ENCODE data around the gene RAB29. TPM values are rescaled to one million over a fixed set of nuclear protein-coding genes. Genes with fewer than 3 reads are reported as not detected.

Gene RAB29
- total RNA-seq, 1 donor = 43.2 TPM

DNA sequence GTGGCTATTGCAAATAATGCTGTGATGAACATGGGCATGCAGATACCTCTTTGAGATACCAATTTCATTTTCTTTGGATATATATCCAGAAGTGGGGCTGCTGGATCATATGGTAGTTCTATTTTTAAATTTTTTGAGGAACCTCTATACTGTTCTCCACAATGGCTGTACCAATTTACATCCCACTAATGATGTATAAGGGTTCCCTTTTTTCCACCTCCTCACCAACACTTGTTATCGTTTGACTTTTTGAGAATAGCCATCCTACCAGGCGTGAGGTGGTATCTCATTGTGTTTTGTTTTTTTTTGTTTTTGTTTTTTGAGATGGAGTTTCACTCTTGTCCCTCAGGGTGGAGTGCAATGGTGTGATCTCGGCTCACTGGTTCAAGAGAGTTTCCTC lies 18.7 kb downstream of the RAB29 start:
- H3K4me3 ChIP-seq (ENCODE audit: low read depth, low read length) = no peak overlapping the region
- no peak for DNase-seq (ENCODE audit: low read depth)
- TF ChIP-seq, protein P1, sequence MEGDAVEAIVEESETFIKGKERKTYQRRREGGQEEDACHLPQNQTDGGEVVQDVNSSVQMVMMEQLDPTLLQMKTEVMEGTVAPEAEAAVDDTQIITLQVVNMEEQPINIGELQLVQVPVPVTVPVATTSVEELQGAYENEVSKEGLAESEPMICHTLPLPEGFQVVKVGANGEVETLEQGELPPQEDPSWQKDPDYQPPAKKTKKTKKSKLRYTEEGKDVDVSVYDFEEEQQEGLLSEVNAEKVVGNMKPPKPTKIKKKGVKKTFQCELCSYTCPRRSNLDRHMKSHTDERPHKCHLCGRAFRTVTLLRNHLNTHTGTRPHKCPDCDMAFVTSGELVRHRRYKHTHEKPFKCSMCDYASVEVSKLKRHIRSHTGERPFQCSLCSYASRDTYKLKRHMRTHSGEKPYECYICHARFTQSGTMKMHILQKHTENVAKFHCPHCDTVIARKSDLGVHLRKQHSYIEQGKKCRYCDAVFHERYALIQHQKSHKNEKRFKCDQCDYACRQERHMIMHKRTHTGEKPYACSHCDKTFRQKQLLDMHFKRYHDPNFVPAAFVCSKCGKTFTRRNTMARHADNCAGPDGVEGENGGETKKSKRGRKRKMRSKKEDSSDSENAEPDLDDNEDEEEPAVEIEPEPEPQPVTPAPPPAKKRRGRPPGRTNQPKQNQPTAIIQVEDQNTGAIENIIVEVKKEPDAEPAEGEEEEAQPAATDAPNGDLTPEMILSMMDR (IDR thresholded peaks at IDR 0.05; ENCODE audit: insufficient read depth, low read depth, low read length) = no peak

DNA sequence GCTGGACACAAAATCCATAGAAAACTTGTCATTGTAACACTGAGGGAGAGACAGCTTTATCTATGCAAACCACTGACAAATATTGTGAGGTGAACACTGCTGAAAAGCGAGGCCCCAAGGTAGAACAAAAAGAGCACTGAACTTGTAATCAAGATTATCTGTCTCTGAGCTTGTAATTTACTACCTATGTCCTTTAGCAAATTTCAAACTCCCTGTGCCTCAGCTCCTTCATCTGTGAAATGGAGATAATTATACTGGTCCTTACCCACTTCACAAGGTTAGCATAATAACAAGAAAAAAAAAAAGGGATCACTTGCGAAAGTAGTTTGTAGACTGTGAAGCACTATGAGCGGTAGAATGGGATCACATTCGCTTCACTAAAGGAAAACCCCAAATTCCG lies 20.4 kb downstream of the RAB29 start:
- TF ChIP-seq, protein P1 (IDR thresholded peaks at IDR 0.05; ENCODE audit: insufficient read depth, low read depth, low read length) = no peak

DNA sequence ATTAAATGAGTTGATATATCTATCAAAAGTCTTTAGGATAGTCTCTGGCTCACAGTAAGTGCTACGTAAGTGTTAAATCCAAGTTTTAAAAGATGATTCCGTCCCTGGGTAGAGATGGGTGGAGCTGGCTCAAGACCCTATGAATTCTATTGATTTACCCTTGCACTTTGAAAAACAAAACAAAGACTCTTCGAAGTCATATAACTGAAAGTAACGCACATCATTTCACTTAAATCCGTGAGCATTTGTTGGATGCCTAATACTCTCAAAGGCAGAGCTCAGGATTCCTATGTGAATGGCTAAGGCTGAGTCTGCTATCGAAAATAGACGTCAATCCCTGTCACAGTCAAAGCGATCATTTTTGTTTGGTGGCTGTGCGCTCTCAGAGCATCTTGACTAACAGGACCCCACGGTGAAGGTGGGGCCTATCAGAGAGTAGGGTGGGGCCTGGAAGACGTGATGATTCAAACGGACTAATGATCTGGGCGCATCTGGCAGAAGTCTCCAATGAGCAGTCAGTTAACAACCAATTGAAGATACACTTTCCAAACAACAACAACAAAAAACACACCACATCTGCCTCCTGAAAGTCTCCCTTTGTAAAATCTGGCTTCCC lies 24.1 kb downstream of the RAB29 start:
- H3K4me3 ChIP-seq (ENCODE audit: low read depth, low read length) = no peak overlapping the region
- no peak for DNase-seq (ENCODE audit: low read depth)
- TF ChIP-seq, protein P1 (IDR thresholded peaks at IDR 0.05; ENCODE audit: insufficient read depth, low read depth, low read length) = no peak

More for the DNA sequence above, 20.4 kb downstream of the RAB29 start:
- no peak overlapping the region for H3K4me3 ChIP-seq (ENCODE audit: low read depth, low read length)
- DNase-seq (ENCODE audit: low read depth) = no peak

DNA sequence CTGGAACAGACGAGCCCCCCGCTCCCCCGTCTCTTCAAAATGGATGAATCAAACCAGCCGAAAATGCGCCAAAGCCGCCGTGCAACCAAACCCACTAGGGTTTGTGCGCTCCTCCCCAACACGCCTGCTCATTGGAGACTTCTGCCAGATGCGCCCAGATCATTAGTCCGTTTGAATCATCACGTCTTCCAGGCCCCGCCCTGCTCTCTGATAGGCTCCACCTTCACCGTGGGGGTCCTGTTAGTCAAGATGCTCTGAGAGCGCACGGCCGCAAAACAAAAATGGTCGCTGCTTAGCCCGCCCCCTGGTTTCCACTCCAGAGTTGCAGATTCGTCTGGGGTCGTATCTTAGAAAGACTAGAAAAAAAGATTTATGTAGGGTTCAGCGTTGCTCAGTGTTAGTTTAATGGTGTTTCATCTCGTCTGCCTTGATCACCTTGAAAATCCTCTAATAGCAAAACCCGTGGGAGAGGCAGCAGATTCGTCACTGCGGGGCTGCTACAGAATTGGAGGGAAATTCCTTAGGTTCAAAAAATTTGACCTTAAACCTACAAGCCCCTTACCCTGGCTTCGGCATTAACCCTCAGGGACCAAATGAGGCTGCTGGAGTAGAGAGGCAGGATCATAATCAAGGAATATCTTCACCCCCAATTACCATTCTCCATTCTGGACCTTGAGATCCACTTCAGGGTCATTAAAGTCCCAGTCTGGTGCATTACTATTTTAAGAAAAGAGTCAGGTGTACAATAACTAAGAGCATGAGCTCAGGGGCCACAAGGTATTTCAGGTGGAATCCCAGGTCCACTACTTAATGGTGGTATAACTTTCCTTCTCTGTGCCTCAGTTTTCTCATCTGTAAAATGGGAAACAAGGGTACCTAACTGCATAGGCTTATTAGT lies 24.9 kb downstream of the RAB29 start, which contains the start of gene NUCKS1:
NUCKS1 (minus strand) TSS at position 45 of the 898 bp plus-strand sequence. CDS start 209 bp downstream, outside the sequence.
- peak within 1 kb of the TSS; percentile 67 for H3K4me3 ChIP-seq (ENCODE audit: low read depth, low read length)
- DNase-seq (ENCODE audit: low read depth) = peak; percentile 99
- TF ChIP-seq, protein P1 (IDR thresholded peaks at IDR 0.05; ENCODE audit: insufficient read depth, low read depth, low read length) = peak; percentile 24

DNA sequence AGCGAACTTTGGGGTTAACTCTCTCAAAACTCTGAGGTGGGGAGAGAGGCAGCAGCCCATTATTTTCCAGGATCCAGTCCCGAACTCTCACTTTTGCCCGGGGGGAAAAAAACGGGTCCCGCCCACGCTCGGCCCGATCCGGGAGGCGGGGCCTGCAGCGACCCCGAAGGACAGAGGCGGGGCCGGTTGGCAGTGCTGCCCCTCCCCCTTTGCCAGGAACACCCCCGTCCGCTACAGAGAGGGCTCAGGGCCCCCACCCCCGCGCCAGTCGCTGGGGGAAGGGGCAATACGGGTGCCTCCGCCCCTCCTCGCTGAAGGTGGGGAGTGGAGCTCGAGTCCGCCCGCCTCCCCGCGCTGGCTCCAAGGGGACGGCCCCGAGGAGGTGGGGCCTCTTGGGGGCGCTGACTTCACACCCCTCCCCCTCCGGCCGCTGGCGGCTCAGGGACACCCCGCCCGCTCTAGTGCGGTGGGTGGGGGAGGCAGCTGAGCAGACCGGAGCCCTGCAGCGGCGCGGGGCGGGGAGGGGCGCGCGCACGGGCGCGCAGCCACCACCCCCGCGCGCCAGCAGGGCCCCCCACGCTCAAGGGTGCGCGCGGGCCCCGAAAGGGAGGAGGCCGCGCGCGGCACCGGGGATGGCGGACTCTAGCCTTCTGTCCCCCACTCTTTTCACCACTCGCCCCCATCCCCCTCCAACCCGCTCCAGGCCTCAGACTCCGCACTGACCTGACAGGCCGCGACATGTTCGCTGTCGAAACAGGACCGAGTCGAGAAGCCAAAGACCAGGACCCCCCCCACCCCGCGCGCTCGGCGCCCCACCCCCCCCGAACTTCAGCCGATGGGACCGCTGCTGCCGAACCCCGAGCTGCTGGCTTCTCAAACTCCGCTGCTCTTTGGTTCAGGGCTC lies 25.8 kb downstream of the RAB29 start:
- peak overlapping the region; percentile 67 for H3K4me3 ChIP-seq (ENCODE audit: low read depth, low read length)
- TF ChIP-seq, protein P1 (IDR thresholded peaks at IDR 0.05; ENCODE audit: insufficient read depth, low read depth, low read length) = no peak
- peak; percentile 97 for DNase-seq (ENCODE audit: low read depth)

All from fibroblast of villous mesenchyme (primary cell).